UCSD-AML1 (cell line): ENCODE results near the gene CAMK2N2.

ENCODE experiments used
- DNase-seq: peaks from one replicate; lab custom pipeline; 2025; ENCODE audit not compliant: unreplicated experiment; lab: John Stamatoyannopoulos, UW

The CAMK2N2 gene

DNA sequence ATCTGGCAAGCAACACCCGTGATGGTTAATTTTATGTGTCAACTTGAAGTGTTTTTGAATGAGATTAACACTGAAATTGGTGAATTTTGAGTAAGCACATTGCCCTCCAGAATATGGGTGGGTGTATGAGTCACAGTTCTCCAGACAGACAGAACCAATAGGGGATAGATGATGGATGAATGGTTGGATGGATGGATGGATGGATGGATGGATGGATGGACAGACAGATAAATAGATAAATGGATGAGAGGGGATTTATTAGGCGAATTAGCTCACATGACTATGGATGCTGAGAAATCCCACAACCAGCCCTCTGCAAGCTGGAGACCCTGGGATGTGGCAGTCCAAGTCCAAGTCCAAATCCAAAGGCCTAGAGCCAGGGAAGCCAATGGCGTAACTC, 37.4 kb downstream of the CAMK2N2 start:
- no peak for DNase-seq

- DNase-seq: no peak
Measured at GRCh38 chr3:184222521-184222920, 38.8 kb downstream of the CAMK2N2 start.

- no peak for DNase-seq
Measured at GRCh38 chr3:184218814-184219213, 42.5 kb downstream of the CAMK2N2 start.

DNA sequence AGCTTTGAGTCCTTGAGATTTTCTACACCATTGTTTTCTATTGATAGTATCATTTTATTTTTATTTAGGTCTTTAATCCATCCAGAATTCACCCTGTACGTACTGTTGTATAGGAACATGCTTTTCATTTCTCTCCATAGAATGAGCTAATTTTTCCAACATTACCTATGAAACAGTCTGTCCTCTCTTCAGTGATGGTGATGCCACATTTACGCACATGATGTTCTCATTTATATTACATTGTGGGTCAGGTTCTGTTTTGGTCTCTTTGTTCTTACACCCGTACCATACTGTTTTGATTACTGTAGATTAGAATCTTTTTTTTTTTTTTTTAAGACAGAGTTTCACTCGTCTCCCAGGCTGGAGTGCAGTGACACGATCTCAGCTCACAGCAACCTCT, 49.6 kb downstream of the CAMK2N2 start:
- no peak for DNase-seq

DNA sequence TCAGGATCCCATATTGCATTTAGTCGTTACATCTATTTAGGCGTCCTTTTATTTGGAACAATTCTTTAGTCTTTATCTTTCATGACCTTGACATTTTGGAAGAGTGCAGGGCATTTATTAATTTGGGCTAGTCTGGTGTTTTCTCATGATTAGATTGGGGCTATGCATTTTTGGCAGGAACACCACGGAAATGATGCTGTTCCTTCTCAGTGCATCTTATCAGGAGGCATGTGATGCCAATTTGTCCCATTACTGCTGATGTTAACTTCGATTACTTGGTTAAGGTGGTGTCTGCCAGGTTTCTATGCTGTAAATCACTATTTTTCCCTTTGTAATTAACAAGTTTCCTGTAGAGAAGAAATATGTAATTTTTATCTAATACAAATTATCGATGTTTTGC, 50.1 kb downstream of the CAMK2N2 start:
- DNase-seq: no peak
